Aorta (tissue), 5 donors: ENCODE data around the gene DAP. TPM values are rescaled to one million over a fixed set of nuclear protein-coding genes. Genes with fewer than 3 reads are reported as not detected.

ENCODE experiments used
- ATAC-seq: fragments of 200-7000 bp; cut with Tn5 transposase; one replicate; pipeline ENCODE4 v1.9.1; 2022; ENCODE audit warnings: moderate library complexity; ENCODE audit not compliant: low FRiP score
- DNase-seq, 2 donors: peaks; one replicate each; pipeline ENCODE4 v3.0.0-alpha.2; 2020
- H3K27ac ChIP-seq, 2 donors: one replicate each; pipeline ENCODE4 v1.5.1; 2013; ENCODE audit warnings: low read length in 2 of 2, mild to moderate bottlenecking in 2 of 2, moderate library complexity in 2 of 2, control low read depth in 1 of 2, inconsistent platforms in 1 of 2, low read depth in 1 of 2
- H3K27me3 ChIP-seq, 2 donors: one replicate each; pipeline ENCODE4 v1.6.1; 2013; ENCODE audit warnings: control low read depth in 1 of 2, low read length in 1 of 2, mild to moderate bottlenecking in 1 of 2, moderate library complexity in 1 of 2; ENCODE audit not compliant: insufficient read depth in 2 of 2, control insufficient read depth in 1 of 2
- H3K36me3 ChIP-seq, 2 donors: one replicate each; pipeline ENCODE4 v1.6.1; 2013; ENCODE audit warnings: control low read depth in 1 of 2, low read length in 1 of 2, mild to moderate bottlenecking in 1 of 2; ENCODE audit not compliant: insufficient read depth in 2 of 2, control insufficient read depth in 1 of 2
- H3K4me1 ChIP-seq, 2 donors: one replicate each; pipeline ENCODE4 v1.6.1; 2013; ENCODE audit warnings: low read length in 2 of 2, control low read depth in 1 of 2, mild to moderate bottlenecking in 1 of 2, moderate library complexity in 1 of 2; ENCODE audit not compliant: insufficient read depth in 2 of 2, control insufficient read depth in 1 of 2
- H3K4me3 ChIP-seq, 2 donors: one replicate each; pipeline ENCODE4 v1.5.1; 2013; ENCODE audit warnings: low read length in 2 of 2, control low read depth in 1 of 2, mild to moderate bottlenecking in 1 of 2
- H3K9me3 ChIP-seq: one replicate; pipeline ENCODE4 v1.6.1; 2013; ENCODE audit warnings: mild to moderate bottlenecking, low read length; ENCODE audit not compliant: control insufficient read depth
- WGBS, 2 donors: extraction: QIAGEN DNeasy Blood & Tissue Kit; methylation state at CpG; one replicate each; pipeline ENCODE4 v1.1.7; 2013; 5-methylcytosine and 5-hydroxymethylcytosine counted together
- intact Hi-C, 2 donors: fragments of 100-400 bp; cut with DNase I; formaldehyde crosslinking; loops; one replicate each; pipeline versions ENCODE4 v1.14.2 to v1.15.0; 2022
- polyA plus RNA-seq, 2 donors: library from polyadenylated mRNA; stranded (reverse); fragments of 200-250 nt; gene quantifications; one replicate each; pipeline ENCODE4 v1.2.3, GENCODE V29; 2013
- total RNA-seq, 2 donors: library from RNA; stranded (reverse); fragmentation: NEBNext Ultra II Directional; extraction: Animal tissue kit (Norgen Biotek cat#: 25700); gene quantifications; one replicate each; pipeline ENCODE4 v1.2.1, GENCODE V29; 2021
- donor health status: healthy with polysubstance abuse.
- donor health status: Bipolar disorder and iron deficiency.
- donor health status: DM: no; HTN: no; CAD: no.
- donor health status: DM: no; HTN: no; CAD: no.
- donor health status: DM: yes; HTN: yes; CAD: no.

Gene DAP
- total and polyA plus RNA-seq, 4 donors, result 117 to 188 (median 134) TPM

DNA sequence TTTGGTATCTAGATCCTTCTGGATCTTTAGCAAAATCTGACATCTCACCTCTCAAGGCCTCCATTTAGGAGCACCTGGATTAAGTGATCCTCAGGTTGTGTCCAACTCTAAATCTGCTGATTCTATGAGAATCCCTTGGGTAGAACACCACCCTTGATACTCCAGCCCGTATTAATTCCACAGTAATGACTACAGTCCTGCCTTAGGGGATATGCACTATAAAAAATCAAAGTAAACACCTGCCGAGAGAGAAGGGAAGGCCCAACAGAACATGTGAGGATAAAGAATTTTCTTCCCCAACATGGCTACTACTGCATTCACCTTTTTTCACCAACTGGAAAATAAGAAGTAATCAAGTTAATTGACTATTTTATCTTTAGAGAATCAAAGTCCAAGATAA, 27.6 kb downstream of the DAP start:
- Histone ChIP-seq H3K9me3 (no peaks in the 10 kb centered on the region), H3K4me1 (no peaks in the 10 kb centered on the region), H3K27me3 (no peaks in the 10 kb centered on the region), H3K36me3 (peaks cover 3 to 6% of the 10 kb centered on the region in 2 donors), H3K4me3 (no peak overlapping the region), H3K27ac (no peak overlapping the region)
- ATAC-seq (no peak), DNase-seq (no peak)
- WGBS, 2 donors, result 87 to 89% methylated on average over 2 of the region's 2 CpGs
- intact Hi-C loops, result no loop called here

DNA sequence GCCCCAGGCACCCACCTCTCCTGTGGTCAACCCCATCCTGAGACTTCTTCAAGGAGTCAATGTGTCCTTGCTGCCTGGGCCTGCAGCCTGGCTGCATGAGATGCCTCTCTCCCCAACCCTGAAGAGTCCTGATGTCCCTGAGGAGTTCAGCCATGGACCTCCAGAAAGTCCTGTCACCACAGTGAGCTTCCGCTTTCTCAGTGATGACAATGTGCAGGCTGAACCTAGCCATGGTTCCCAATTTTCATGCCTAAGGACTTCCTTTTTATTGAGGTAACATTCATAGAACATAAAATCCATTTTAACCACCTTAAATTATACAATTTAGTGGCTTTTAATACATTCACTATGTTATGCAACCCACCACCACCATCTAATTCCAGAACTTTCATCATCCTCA, 29.1 kb downstream of the DAP start:
- Histone ChIP-seq H3K4me3 (no peak overlapping the region), H3K36me3 (peaks cover 3% of the 10 kb centered on the region in 2 donors), H3K27ac (no peak overlapping the region), H3K27me3 (no peaks in the 10 kb centered on the region), H3K4me1 (no peaks in the 10 kb centered on the region), H3K9me3 (no peaks in the 10 kb centered on the region)
- ATAC-seq, result no peak
- DNase-seq, result no peak
- WGBS, 2 donors, result 97 to 100% methylated on average over 1 of the region's 1 CpG
- intact Hi-C loops, result no loop called here

DNA sequence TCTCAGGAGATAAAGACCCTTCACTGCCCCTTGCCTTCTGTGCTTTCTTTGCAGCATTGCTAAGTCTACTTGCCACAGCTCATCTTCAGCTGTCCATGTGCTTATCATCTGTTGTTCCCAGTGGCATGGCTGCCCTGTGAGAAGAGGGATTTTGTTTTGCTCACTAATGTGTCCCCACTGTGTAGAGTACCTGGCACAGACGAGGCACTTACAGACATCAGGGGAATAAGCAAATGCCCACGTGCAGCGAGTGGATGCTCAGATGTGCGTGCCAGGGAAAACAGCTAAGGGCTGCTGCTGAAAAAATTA, 31.0 kb downstream of the DAP start:
- intact Hi-C loops, result no loop called here
- Histone ChIP-seq H3K4me3 (no peak overlapping the region), H3K27ac (no peak overlapping the region), H3K9me3 (no peaks in the 10 kb centered on the region), H3K4me1 (no peaks in the 10 kb centered on the region), H3K36me3 (peaks cover 3% of the 10 kb centered on the region in 2 donors), H3K27me3 (no peaks in the 10 kb centered on the region)
- 74 to 79% methylated on average over 4 of the region's 4 CpGs for WGBS, 2 donors
- no peak for ATAC-seq
- no peak for DNase-seq

DNA sequence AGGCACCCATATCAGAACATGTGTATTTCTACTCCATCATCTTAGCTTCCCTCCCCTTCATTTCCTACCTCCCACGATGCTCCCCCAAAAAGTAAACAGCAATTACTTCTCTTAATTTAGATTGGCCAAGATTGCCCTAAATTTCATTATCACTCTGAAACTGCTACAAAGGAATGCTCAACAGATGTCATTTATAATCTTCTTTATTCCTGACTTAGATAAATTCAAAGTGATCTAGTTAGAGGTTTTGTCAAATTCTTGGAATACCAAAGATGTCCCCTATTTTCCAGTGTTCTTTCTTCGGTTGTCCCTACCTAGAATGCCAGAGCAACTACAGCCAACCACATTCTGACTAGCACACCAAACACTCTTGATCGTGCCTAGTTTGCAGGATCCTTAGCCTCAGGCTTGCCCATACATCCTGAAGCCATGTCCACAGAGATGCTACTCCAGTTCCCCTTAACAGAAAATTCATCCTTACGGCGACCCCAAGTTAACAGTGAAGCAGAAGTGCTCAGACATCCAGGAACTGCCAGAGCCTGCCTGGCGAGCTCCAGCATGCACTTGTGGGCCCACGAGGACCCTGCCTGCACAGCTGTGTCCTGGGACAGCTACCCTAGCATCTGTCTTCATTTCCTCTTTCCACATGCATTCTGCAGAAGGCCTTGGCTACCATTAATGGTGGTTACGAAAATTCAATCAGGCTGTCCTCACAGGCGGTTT, 31.6 kb downstream of the DAP start:
- Histone ChIP-seq H3K4me3 (no peak overlapping the region), H3K4me1 (no peaks in the 10 kb centered on the region), H3K36me3 (peaks cover 2 to 3% of the 10 kb centered on the region in 2 donors), H3K27me3 (no peaks in the 10 kb centered on the region), H3K27ac (no peak overlapping the region), H3K9me3 (no peaks in the 10 kb centered on the region)
- ATAC-seq (no peak), DNase-seq (peak in 1 of 2 donors; percentile 66)
- 82 to 85% methylated on average over 9 of the region's 9 CpGs for WGBS, 2 donors
- intact Hi-C loops, result loop anchor here in 1 of 2 donors (10.0 kb wide), 1 partner anchor 1445 kb away; no protein-coding TSS in a partner anchor

DNA sequence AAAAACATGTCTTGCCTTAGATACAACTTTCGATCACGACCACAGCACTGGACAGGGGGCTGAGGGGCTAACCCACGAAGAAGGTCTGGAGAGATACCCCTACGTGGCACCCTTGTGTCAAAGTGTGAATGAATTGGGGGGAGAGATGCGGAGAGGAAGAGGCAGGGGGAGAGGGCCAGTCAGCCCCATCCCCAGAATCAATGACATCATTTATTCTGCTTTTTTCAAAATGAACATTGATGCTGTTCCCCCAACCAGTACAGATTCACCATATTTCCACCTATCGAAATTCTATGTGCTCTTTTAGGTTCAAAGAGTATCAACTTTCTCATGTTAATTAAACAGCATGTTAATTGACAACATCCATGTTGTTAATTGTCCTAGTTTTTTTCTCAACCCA, 32.4 kb downstream of the DAP start:
- no peaks in the 10 kb centered on the region for H3K4me1 ChIP-seq
- no peaks in the 10 kb centered on the region for H3K9me3 ChIP-seq
- WGBS, 2 donors, result 96 to 97% methylated on average over 6 of the region's 6 CpGs
- intact Hi-C loops, result loop anchor here in 1 of 2 donors (10.0 kb wide), 1 partner anchor 1444 kb away; no protein-coding TSS in a partner anchor
- H3K27me3 ChIP-seq, result no peaks in the 10 kb centered on the region
- no peak overlapping the region for H3K4me3 ChIP-seq
- no peak for DNase-seq
- H3K36me3 ChIP-seq, result peaks cover 2 to 3% of the 10 kb centered on the region in 2 donors
- ATAC-seq, result no peak
- no peak overlapping the region for H3K27ac ChIP-seq

DNA sequence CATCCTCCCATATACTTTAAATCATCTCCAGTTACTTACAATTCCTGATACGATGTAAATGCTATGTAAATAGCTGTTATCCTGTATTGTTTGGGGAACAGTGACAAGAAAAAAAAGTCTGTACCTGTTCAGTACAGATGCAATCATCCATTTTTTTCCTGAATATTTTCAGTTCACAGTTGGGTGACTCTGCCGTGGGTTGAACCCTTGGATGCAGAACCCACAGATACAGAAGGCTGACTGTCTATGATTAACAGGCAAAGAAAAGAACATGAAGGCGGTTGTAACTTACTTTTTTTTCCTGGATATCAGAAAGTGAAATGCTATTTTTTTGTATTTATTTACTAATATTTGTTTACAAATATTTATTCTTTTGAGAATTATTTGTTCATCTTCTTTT, 33.2 kb downstream of the DAP start:
- intact Hi-C loops, result loop anchor here in 1 of 2 donors (10.0 kb wide), 1 partner anchor 1443 kb away; no protein-coding TSS in a partner anchor
- 90 to 91% methylated on average over 3 of the region's 3 CpGs for WGBS, 2 donors

DNA sequence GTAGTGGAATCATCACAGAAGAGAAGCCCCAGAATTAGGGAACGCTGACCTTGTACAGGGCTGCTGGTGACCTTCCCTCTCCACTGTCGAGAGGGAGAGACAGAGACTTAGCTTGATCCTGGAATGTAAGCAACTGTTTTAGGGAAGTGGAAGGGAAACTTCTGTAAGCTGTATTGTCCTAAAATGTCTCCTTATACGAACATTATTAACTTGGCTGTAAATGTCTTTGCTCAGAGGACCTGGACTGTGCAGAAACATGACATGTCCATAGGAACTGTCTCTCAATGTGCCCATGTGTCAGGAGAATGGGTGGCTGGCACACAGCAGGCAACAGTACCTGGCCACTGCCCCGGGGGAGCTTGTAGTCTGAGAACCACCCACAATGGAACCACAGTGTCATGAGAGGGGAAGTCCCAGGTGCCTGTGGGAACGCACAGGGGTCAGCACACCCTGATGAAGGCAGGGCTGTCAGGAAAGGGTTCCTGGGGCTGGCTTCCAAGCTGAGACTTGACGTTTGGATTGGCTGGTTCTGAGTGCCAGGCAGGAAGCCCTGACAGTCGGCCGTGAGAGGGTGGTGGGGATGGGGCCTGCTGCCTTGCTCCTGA, 34.0 kb downstream of the DAP start:
- Histone ChIP-seq H3K36me3 (peaks cover 0 to 2% of the 10 kb centered on the region in 2 donors), H3K4me3 (no peak overlapping the region), H3K4me1 (no peaks in the 10 kb centered on the region), H3K9me3 (no peaks in the 10 kb centered on the region), H3K27ac (peak overlapping the region in 1 of 2 donors; percentile 49), H3K27me3 (no peaks in the 10 kb centered on the region)
- WGBS, 2 donors, result 42 to 45% methylated on average over 8 of the region's 8 CpGs
- DNase-seq (no peak), ATAC-seq (no peak)
- intact Hi-C loops, result loop anchor here in 1 of 2 donors (10.0 kb wide), 1 partner anchor 1442 kb away; no protein-coding TSS in a partner anchor

More for the DNA sequence above, 33.2 kb downstream of the DAP start:
- Histone ChIP-seq H3K4me3 (no peak overlapping the region), H3K36me3 (peaks cover 0 to 2% of the 10 kb centered on the region in 2 donors), H3K27ac (no peak overlapping the region), H3K27me3 (no peaks in the 10 kb centered on the region), H3K9me3 (no peaks in the 10 kb centered on the region), H3K4me1 (no peaks in the 10 kb centered on the region)
- DNase-seq, result no peak
- ATAC-seq, result no peak

DNA sequence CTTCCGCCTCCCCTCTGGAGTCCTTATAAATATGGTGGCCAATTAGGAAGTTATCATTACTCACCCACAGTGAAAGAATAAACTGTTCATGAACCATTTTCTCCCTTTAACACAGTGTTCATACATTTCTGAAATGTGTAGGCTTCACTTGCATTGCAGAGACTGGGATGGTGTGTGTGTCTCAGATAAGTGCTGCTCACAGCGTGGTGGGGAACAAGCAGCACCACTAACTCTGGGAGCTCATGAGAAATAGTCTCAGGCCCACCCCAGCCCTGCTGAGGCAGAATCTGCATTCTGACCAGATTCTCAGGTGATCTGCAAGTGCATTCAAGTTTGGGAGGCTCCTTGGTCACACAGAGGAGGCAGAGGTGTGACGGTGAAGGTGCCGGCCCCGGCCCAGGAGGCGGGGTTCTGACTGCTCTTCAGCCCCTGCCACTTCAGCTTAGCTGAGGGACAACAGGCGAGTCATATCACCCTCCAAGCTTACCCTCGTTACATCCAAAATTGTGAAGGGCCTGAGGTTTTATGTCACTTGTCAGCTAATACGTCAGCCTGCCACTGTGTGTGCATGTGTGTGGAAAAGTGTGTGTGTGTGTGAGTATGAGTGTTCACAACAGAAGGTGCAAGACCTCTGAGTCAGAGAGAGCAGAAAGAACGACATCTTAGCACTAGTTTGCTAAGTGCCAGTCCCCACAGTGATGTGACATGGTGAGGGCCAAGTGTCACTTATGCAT, 34.7 kb downstream of the DAP start:
- ATAC-seq (no peak), DNase-seq (no peak)
- Histone ChIP-seq H3K9me3 (no peaks in the 10 kb centered on the region), H3K4me3 (no peak overlapping the region), H3K27me3 (no peaks in the 10 kb centered on the region), H3K36me3 (no peaks in the 10 kb centered on the region), H3K4me1 (no peaks in the 10 kb centered on the region), H3K27ac (peak overlapping the region in 1 of 2 donors; percentile 11)
- intact Hi-C loops, result loop anchor here in 1 of 2 donors (10.0 kb wide), 1 partner anchor 1442 kb away; no protein-coding TSS in a partner anchor
- WGBS, 2 donors, result 72 to 78% methylated on average over 10 of the region's 10 CpGs
